Kidney capillary endothelial cell (primary cell): ENCODE results near the gene KPNA4.
"Not testable (repeated sequence)": the region's sequence is repeated elsewhere in the genome, so short reads cannot be mapped to it uniquely, and the experiment has no call there.

Experiments
- DNase-seq: peaks from one replicate; pipeline ENCODE4 v3.0.0-alpha.2; 2018; ENCODE audit warnings: low spot score

Gene KPNA4

DNA sequence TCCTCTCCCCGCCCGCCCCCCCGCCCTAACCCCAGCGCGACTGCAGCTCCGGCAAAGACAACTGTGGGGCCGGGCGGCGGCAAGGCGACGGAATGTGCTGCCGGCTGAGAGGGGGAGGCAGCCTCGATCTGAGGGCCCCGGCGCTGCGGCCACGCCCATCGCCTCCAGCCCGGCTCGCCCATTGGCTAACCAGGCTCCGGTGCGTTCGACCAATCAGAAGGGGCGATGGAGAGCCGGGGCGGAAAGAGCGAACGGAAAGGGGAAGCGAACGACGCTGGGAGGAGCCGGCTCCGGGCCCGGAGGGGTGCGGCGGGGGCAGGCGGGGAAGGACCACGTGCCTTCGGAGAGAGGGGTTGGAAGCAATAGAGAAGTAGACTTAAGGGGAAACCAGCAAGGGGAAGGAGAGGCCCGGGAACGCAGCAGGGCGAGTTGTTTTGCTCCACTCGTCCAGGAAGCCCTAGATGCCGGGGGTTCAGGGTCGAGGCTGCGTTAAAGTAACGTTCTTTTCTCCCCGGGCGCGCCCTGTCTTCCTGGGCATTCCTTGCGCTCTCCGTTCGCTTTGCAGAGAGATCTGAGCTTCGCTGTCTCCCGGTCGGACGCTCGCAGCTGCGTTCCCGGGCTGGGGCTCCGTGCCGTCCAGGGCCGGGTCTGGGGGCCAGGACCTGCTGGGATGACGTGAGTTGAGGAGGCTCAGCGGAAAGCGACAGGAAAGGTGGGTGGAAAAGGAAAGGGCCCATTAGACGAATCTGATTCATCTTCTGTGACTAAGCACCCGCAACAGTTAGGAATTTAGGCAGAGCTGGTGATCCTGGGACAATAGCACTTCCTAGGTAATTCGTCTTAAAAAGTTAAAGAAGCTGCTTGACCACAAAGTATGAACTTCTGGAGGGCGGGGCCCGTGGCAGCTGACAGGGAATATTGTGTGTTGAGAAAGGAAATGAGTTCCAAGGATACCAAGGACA lies at the start of gene KPNA4:
Gene KPNA4, minus strand, starts transcription at position 130 of the 962 bp plus-strand sequence. CDS start 289 bp downstream, outside the sequence.
- peak; percentile 99 for DNase-seq

DNA sequence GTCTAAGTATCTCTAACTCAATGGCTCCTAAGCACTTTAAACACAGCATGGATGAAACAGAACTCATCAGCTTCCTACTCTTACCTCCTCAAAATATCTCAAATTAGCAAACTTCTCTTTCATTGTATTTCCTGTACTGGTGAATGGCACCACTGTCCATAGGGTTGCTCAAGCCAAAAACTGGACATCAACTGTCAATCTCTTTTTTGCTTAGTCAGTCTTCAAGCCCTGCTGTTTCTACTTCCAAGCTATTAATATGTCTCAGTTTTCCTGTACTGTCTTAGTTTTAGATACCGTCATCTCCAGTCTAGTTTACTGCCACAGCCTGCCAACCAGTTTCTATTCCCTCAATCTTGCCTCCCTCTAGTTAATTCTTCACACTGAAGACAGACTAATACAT lies 48.3 kb upstream of the KPNA4 start:
- no peak for DNase-seq

DNA sequence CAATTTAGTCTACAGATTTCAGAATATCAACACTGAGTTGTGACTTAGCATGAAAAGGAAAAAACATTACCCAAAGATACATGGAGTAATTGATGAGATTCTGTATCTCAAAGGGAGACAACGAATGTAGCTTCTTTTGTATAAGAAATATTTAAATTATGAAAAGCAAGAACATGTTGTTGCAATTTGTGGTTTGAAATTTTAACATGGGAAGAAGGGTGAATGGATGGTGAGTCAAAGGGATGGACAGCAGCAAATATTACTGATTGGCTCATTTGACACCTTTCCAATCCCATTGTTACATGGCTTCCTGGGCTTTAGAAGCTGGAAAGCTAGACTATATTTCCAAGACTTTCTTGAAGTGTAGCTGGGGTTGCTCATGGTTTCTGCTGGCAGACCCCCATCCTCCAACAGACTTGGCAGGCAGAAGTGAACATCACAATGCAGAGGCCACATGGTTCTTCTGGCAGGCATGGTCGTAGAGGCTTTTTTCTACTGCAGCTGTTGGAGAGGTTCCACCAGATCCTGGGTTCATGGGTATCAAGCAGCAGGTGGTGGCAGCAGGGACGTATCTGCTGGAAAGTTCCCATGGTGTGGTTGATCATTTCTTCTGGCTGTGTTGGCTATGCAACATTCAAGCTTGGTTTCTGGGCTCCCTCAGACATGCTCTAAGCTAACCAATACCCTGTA lies 47.2 kb upstream of the KPNA4 start:
- DNase-seq = no peak

GRCh38 chr3:160611141-160611540 lies 45.8 kb upstream of the KPNA4 start:
- no peak for DNase-seq

DNA sequence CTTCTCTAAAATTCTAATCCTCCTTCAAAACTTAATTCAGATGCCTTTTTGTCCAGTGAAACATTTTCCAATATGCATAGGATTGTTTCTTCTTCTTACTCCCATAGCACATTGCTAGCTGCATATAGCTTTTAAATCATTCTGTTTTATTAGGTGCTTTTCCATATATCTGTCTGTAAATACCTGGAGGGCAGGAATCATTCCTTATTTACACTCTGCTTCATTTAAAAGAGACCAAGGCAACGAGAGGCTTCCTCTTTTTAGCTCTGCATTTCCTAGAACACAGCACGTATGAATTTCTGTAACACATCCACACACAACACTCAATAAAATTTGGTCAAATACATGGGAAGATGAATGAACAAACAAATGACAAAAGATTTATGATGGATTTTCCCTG lies 43.5 kb upstream of the KPNA4 start:
- no peak for DNase-seq

DNA sequence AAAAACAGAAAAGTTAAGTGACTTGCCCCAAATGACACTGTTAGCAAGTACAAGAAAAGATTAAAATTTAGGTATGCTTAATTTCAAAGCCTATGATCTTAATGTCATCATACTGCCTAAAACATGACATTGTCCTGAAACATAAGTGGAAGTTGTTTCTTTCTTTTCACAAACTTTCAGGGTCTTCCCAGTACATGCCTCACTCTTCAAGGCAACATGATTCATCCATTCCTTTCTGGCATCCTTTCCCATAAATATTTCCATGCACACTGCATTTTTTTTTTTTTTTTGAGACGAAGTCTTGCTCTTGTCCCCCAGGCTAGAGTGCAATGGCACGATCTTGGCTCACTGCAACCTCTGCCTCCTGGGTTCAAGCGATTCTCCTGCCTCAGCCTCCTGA lies 42.5 kb upstream of the KPNA4 start:
- no peak for DNase-seq

GRCh38 chr3:160605315-160605714 lies 39.9 kb upstream of the KPNA4 start:
- DNase-seq = no peak

DNA sequence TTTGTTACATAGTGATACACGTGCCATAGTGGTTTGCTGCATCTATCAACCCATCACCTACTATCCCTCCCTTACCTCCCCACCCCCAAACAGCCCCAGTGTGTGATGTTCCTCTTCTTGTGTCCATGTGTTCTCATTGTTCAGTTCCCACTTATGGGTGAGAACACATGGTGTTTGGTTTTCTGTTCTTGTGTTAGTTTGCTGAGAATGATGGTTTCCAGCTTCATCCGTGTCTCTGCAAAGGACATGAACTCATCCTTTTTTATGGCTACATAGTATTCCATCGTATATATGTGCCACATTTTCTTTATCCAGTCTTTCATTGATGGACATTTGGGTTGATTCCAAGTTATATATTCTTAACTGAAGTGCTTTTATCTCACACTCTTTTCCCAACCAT lies 38.5 kb upstream of the KPNA4 start:
- not testable (repeated sequence) for DNase-seq

- DNase-seq = no peak
Measured at GRCh38 chr3:160602259-160602658, 36.9 kb upstream of the KPNA4 start.

GRCh38 chr3:160601288-160601687 lies 35.9 kb upstream of the KPNA4 start:
- no peak for DNase-seq

DNA sequence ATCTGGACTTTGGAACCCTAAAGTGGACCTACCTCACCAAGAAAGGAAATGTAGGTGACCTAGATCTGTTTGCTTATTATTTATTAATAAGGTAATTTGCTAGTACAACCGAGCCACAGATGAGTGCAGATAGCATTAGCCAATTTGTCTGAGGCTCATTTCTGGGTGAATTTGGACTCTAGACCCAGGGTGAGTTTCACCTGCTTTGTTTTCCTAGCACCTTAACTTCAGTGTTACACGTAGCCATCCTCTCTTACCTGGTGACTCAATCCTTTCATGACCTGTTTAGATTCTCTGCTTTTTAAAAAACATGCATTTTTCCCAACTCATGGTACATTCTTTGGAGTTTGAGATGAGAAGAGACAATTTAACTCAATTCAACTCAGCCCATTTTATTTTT lies 33.5 kb upstream of the KPNA4 start:
- DNase-seq = no peak

DNA sequence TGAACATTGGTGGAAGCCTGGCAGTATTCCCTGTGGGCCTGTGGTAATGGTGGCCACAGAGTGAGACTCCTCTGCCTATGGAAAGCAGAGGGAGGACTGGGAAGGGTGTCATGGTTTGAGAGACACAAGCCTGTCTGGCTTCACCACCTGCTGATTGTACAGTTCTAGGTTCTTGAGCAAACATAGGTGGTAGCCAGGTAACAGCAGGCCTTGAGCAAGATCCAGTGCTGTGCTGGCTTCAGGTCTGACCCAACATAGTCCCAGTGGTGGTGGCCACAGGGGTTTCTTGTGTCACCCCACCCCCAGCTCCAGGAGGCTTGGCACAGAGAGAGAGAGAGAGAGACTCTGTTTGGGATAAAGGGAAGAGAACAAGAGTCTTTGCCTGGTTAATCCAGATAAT lies 22.7 kb upstream of the KPNA4 start:
- no peak for DNase-seq

GRCh38 chr3:160587105-160587504 lies 21.7 kb upstream of the KPNA4 start:
- no peak for DNase-seq

DNA sequence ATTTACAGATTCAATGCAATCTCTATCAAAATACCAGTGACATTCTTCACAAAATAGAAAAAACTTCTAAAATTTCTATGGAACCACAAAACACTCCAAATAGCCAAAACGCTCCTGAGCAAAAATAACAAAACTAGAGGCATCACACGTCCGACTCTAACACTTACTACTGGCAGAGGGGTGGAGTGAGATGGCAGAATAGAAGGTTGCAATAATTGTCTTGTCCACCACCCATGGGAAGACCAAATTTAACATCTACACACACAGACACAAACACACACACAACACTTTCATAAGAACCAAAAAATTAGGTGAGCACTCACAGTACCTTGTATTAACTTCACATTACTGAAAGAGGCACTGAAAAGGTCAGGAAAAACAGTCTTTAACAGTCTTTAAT lies 21.3 kb upstream of the KPNA4 start:
- no peak for DNase-seq

DNA sequence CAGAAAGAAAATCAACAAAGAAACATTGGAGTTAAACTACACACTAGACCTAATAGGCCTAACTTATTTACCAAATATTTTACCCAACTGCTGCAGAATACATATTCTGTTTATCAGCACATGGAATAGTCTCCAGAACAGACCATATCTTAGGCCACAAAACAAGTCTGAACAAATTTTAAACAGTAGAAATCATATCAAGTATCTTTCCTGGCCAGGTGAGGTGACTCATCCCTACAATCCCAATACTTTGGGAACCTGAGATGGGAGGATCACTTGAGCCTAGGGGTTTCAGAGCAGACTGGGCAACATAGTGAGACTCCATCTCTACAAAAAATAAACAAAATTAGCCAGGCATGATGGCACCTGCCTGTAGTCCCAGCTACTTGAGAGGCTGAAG lies 18.1 kb upstream of the KPNA4 start:
- DNase-seq = no peak

- no peak for DNase-seq
Measured at GRCh38 chr3:160580938-160581337, 15.6 kb upstream of the KPNA4 start.

GRCh38 chr3:160577556-160578195 lies 12.3 kb upstream of the KPNA4 start:
- DNase-seq = no peak

GRCh38 chr3:160577093-160577492 lies 11.7 kb upstream of the KPNA4 start:
- no peak for DNase-seq

- no peak for DNase-seq
Measured at GRCh38 chr3:160576621-160577020, 11.2 kb upstream of the KPNA4 start.

DNA sequence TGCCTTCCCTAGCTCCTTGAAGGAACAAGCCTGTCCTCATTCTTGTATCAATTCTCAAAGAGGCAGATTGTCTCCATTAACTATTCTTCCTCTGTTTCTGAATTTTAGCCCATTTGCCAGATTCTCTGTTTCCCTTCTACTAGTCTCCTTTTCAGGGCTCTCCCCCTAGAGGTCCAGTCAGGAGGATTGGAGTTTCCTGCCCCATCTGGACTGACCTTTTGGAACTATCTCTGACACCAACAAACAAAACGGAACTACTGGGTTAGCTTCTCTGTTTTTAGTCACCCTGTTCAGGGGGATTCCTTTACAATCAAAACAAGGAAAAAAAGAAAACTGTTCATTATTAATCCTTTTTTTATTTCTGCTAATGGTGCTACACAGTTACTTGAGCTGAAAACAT lies 10.2 kb upstream of the KPNA4 start:
- no peak for DNase-seq

- no peak for DNase-seq
Measured at GRCh38 chr3:160574636-160575035, 9.3 kb upstream of the KPNA4 start.

- DNase-seq = not testable (repeated sequence)
Measured at GRCh38 chr3:160573955-160574525, 8.7 kb upstream of the KPNA4 start.
